K562 (cell line): Measurements from ENCODE around the gene GDF15. TPM values are rescaled to one million over a fixed set of nuclear protein-coding genes. Genes with fewer than 3 reads are reported as not detected.

Source experiments
- AFF1 ChIP-seq, 2 experiments: fragments of 450-650 bp; IDR thresholded peaks; 2 replicates each; pipeline ENCODE4 v1.6.1; 2018; ENCODE audit warnings: mild to moderate bottlenecking in 2 of 2, low read depth in 1 of 2; ENCODE audit not compliant: partially characterized antibody in 2 of 2
- BACH1 ChIP-seq: fragments of 200-800 bp; sonication (Bioruptor generic); IDR thresholded peaks from 2 replicates; pipeline ENCODE4 v1.6.1; 2016; ENCODE audit warnings: missing genetic modification characterization, missing compliant biosample characterization
- CBFA2T2 ChIP-seq: fragments of 450-650 bp; conservative IDR thresholded peaks from 2 replicates; pipeline ENCODE4 v1.6.1; 2017; ENCODE audit warnings: mild to moderate bottlenecking
- CBX3 ChIP-seq, 2 experiments: IDR thresholded peaks; 1 replicate in 1 of 2; 2 replicates in 1 of 2; pipeline ENCODE4 v1.6.1; 2012; ENCODE audit warnings: inconsistent platforms in 2 of 2, low read length in 2 of 2, borderline replicate concordance in 1 of 2, control low read depth in 1 of 2
- CHCHD3 ChIP-seq: fragments of 250-450 bp; sonication (Bioruptor Pico); IDR thresholded peaks from 2 replicates; pipeline ENCODE4 v2.1.2; 2022; ENCODE audit warnings: mild to moderate bottlenecking
- CTCF ChIP-seq, 3 experiments: IDR thresholded peaks in 2 of 3; conservative IDR thresholded peaks in 1 of 3; 2 replicates each; pipeline ENCODE4 v1.5.1; 2011 to 2012; ENCODE audit warnings: low read length in 3 of 3, mild to moderate bottlenecking in 3 of 3, control low read depth in 2 of 3, improper control_type of control experiment in 1 of 3, inconsistent platforms in 1 of 3, low read depth in 1 of 3, mixed read lengths in 1 of 3, moderate library complexity in 1 of 3; ENCODE audit not compliant: insufficient read depth in 2 of 3
- EP300 ChIP-seq: IDR thresholded peaks from 2 replicates; pipeline ENCODE4 v1.6.1; 2012; ENCODE audit warnings: low read length, improper control_type of control experiment
- FOS ChIP-seq: IDR thresholded peaks from 3 replicates; pipeline ENCODE4 v1.6.1; 2011; ENCODE audit not compliant: insufficient read length; ENCODE audit errors: extremely low read depth
- FOXA3 ChIP-seq, 2 experiments: fragments of 450-650 bp in 1 of 2; sonication (generic) in 1 of 2; formaldehyde crosslinking; IDR thresholded peaks in 1 of 2; conservative IDR thresholded peaks in 1 of 2; 2 replicates each; pipeline versions ENCODE4 v1.4.0 to v1.8.0; 2020 to 2022; ENCODE audit warnings: mild to moderate bottlenecking in 2 of 2, missing genetic modification reagents in 1 of 2
- MEF2D ChIP-seq: conservative IDR thresholded peaks from 2 replicates; pipeline ENCODE4 v1.6.1; 2016; ENCODE audit warnings: low read depth, missing genetic modification characterization, missing compliant biosample characterization
- MTF1 ChIP-seq: fragments of 250-450 bp; sonication (Bioruptor Pico); IDR thresholded peaks from 2 replicates; pipeline ENCODE4 v1.9.0; 2021; ENCODE audit warnings: moderate library complexity, mild to moderate bottlenecking, inconsistent platforms, borderline replicate concordance
- PRMT5 ChIP-seq: sonication (generic); formaldehyde crosslinking; IDR thresholded peaks from 2 replicates; pipeline ENCODE4 v1.5.0; 2020; ENCODE audit warnings: missing genetic modification reagents
- RB1 ChIP-seq: fragments of 450-650 bp; IDR thresholded peaks from 2 replicates; pipeline ENCODE4 v1.6.1; 2017; ENCODE audit warnings: low read depth, mild to moderate bottlenecking
- SMARCA5 ChIP-seq: fragments of 450-650 bp; IDR thresholded peaks from 2 replicates; pipeline ENCODE4 v1.6.1; 2016
- STAT5A ChIP-seq: IDR thresholded peaks from 2 replicates; pipeline ENCODE4 v1.6.1; 2012; ENCODE audit warnings: low read length, inconsistent platforms, borderline replicate concordance
- TBP ChIP-seq: optimal IDR thresholded peaks from 2 replicates; pipeline ENCODE3; 2011; ENCODE audit warnings: low read depth, low read length, improper control_type of control experiment
- ZFPM2 ChIP-seq: fragments of 250-450 bp; sonication (Bioruptor Pico); IDR thresholded peaks from 2 replicates; pipeline ENCODE4 v1.5.1; 2022; ENCODE audit warnings: mild to moderate bottlenecking
- ZNF175 ChIP-seq: fragments of 200-800 bp; sonication (Bioruptor generic); IDR thresholded peaks from 2 replicates; pipeline ENCODE4 v1.6.1; 2016; ENCODE audit warnings: low read depth, mild to moderate bottlenecking, missing genetic modification characterization, missing compliant biosample characterization
- polyA plus RNA-seq, 8 experiments: library from polyadenylated mRNA; depleted of rRNA in 4 of 8; stranded (reverse) in 5 of 8; unstranded in 3 of 8; fragments of >200 nt; fragmentation: Nextera tagmentation in 2 of 8; fragmentation: Illumina TruSeq in 1 of 8; extraction: Ambion mirVana in 2 of 8; extraction: Trizol in 1 of 8; gene quantifications; 2 replicates each; pipeline versions ENCODE4 v1.2.1 to v1.2.3, GENCODE V29; 2011 to 2014; ENCODE audit warnings: inconsistent platforms in 1 of 8, missing spikeins in 1 of 8
- total RNA-seq, 7 experiments: library from RNA; depleted of rRNA in 6 of 7; stranded (reverse); fragments of >200 nt in 6 of 7; fragmentation: Illumina TruSeq in 2 of 7; extraction: Trizol in 2 of 7; gene quantifications; 2 replicates each; pipeline versions ENCODE4 v1.2.1 to v1.2.3, GENCODE V29; 2011 to 2021; ENCODE audit warnings: low replicate concordance in 1 of 7
- TF ChIP-seq, protein P1 (sequence below), 2 experiments: IDR thresholded peaks; 2 replicates each; pipeline ENCODE4 v1.6.1; 2011; ENCODE audit warnings: borderline replicate concordance in 1 of 2, control low read depth in 1 of 2, low read depth in 1 of 2, low read length in 1 of 2, mild to moderate bottlenecking in 1 of 2, mixed read lengths in 1 of 2, moderate library complexity in 1 of 2; ENCODE audit not compliant: insufficient read depth in 1 of 2, insufficient read length in 1 of 2, poor library complexity in 1 of 2, severe bottlenecking in 1 of 2; ENCODE audit errors: extremely low read depth in 1 of 2

Gene GDF15
- total and polyA plus RNA-seq, 9 of the 15 experiments (the other 6 are each of a cell fraction or from before 2014, with no cell fraction given) = 2.3 to 82.4 (median 12.5) TPM

DNA sequence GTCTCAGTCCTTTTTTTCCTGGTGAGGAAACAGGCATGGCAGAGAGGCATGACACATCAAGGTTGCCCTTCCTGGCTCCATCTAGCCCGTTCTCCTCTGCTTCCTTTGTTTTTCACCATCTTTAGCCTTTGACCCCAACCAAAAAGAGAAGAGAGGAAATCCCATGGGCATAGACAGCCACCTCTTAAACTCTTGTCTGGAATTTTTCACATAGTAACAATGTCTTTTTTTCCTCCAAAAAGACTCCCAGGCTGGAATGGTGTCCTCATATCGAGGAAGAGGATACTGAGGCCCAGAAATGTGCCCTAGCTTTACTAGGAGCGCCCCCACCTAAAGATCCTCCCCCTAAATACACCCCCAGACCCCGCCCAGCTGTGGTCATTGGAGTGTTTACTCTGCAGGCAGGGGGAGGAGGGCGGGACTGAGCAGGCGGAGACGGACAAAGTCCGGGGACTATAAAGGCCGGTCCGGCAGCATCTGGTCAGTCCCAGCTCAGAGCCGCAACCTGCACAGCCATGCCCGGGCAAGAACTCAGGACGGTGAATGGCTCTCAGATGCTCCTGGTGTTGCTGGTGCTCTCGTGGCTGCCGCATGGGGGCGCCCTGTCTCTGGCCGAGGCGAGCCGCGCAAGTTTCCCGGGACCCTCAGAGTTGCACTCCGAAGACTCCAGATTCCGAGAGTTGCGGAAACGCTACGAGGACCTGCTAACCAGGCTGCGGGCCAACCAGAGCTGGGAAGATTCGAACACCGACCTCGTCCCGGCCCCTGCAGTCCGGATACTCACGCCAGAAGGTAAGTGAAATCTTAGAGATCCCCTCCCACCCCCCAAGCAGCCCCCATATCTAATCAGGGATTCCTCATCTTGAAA lies at the start of gene GDF15 (continued):
- TF ChIP-seq, protein P1, sequence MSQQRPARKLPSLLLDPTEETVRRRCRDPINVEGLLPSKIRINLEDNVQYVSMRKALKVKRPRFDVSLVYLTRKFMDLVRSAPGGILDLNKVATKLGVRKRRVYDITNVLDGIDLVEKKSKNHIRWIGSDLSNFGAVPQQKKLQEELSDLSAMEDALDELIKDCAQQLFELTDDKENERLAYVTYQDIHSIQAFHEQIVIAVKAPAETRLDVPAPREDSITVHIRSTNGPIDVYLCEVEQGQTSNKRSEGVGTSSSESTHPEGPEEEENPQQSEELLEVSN (IDR thresholded peaks at IDR 0.05; ENCODE audit: borderline replicate concordance in 1 of 2, extremely low read depth in 1 of 2, insufficient read depth in 1 of 2, insufficient read length in 1 of 2, low read depth in 1 of 2, low read length in 1 of 2, poor library complexity in 1 of 2, severe bottlenecking in 1 of 2) = peak; percentile 41 to 66
- TF ChIP-seq CBX3 (IDR thresholded peaks at IDR 0.05; ENCODE audit: borderline replicate concordance in 1 of 2, low read length in 2 of 2) = peak in 1 of 2 experiments; percentile 93; a peak in 2 of 3 replicates
- TF ChIP-seq PRMT5 (CRISPR knock-in tag) = 0 out of 2 replicates have a peak, but pooled peaks have one; percentile 73
- no peak for TF ChIP-seq CBFA2T2
- TF ChIP-seq BACH1 (tag) = peak; percentile 68; the same call in 1 of the 2 replicates
- TF ChIP-seq FOXA3 (CRISPR knock-in tag; conservative IDR thresholded peaks at IDR 0.05 in 1 of 2, IDR thresholded peaks at IDR 0.05 in 1 of 2) = peak; percentile 95 to 96
- peak; percentile 86; the same call in 1 of the 2 replicates for TF ChIP-seq SMARCA5
- TF ChIP-seq ZFPM2 = no peak
- peak; percentile 90 to 93 (median 92) for TF ChIP-seq CTCF (IDR thresholded peaks at IDR 0.05 in 2 of 3, conservative IDR thresholded peaks at IDR 0.05 in 1 of 3; ENCODE audit: insufficient read depth in 2 of 3, low read depth in 1 of 3, low read length in 3 of 3)
- peak; percentile 82; the same call in 1 of the 2 replicates for TF ChIP-seq ZNF175 (CRISPR knock-in tag)
- TF ChIP-seq MEF2D (tag) = 0 out of 2 replicates have a peak, but pooled peaks have one; percentile 2
- peak; percentile 95 for TF ChIP-seq RB1
- peak; percentile 44; the same call in 1 of the 2 replicates for TF ChIP-seq STAT5A
- TF ChIP-seq TBP = peak; percentile 98
- peak; percentile 83 to 94 for TF ChIP-seq AFF1 (IDR thresholded peaks at IDR 0.05; ENCODE audit: low read depth in 1 of 2, partially characterized antibody in 2 of 2)
- TF ChIP-seq FOS = no peak
- TF ChIP-seq CHCHD3 = 0 out of 2 replicates have a peak, but pooled peaks have one; percentile 61
- TF ChIP-seq EP300 = peak; percentile 68
- TF ChIP-seq MTF1 (CRISPR knock-in tag) = no peak
